ENCODE results near the gene ARL8B. TPM values are rescaled to one million over a fixed set of nuclear protein-coding genes. Genes with fewer than 3 reads are reported as not detected.

The ARL8B gene
- total and polyA plus RNA-seq, 10 of the 15 experiments (the other 5 are each of a cell fraction or from before 2014, with no cell fraction given) = 22.0 to 80.6 (median 43.7) TPM

GRCh38 chr3:5226783-5227182, 104.7 kb downstream of the ARL8B start (continued):
- TF ChIP-seq RCOR1 (conservative IDR thresholded peaks at IDR 0.05; ENCODE audit: low read depth, low read length) = no peak
- peak; percentile 88 for TF ChIP-seq RAD21 (IDR thresholded peaks at IDR 0.05; ENCODE audit: insufficient read depth, low read depth, low read length)
- TF ChIP-seq FOS (IDR thresholded peaks at IDR 0.05; ENCODE audit: borderline replicate concordance, extremely low read depth, insufficient read length) = no peak
- TF ChIP-seq WRNIP1 (IDR thresholded peaks at IDR 0.05; ENCODE audit: borderline replicate concordance, low read depth, low read length) = no peak
- TF ChIP-seq SUZ12 (IDR thresholded peaks at IDR 0.05; ENCODE audit: unreplicated experiment) = no peak
- TF ChIP-seq TCF12 (IDR thresholded peaks at IDR 0.05; ENCODE audit: low read depth, low read length) = no peak
- TF ChIP-seq IKZF2 (IDR thresholded peaks at IDR 0.05) = no peak
- TF ChIP-seq BMI1 (IDR thresholded peaks at IDR 0.05; ENCODE audit: borderline replicate concordance) = no peak
- TF ChIP-seq FOXK2 (IDR thresholded peaks at IDR 0.05) = no peak
- no peak for TF ChIP-seq RFX5 (IDR thresholded peaks at IDR 0.05; ENCODE audit: low read depth, low read length)
- TF ChIP-seq, protein P1, sequence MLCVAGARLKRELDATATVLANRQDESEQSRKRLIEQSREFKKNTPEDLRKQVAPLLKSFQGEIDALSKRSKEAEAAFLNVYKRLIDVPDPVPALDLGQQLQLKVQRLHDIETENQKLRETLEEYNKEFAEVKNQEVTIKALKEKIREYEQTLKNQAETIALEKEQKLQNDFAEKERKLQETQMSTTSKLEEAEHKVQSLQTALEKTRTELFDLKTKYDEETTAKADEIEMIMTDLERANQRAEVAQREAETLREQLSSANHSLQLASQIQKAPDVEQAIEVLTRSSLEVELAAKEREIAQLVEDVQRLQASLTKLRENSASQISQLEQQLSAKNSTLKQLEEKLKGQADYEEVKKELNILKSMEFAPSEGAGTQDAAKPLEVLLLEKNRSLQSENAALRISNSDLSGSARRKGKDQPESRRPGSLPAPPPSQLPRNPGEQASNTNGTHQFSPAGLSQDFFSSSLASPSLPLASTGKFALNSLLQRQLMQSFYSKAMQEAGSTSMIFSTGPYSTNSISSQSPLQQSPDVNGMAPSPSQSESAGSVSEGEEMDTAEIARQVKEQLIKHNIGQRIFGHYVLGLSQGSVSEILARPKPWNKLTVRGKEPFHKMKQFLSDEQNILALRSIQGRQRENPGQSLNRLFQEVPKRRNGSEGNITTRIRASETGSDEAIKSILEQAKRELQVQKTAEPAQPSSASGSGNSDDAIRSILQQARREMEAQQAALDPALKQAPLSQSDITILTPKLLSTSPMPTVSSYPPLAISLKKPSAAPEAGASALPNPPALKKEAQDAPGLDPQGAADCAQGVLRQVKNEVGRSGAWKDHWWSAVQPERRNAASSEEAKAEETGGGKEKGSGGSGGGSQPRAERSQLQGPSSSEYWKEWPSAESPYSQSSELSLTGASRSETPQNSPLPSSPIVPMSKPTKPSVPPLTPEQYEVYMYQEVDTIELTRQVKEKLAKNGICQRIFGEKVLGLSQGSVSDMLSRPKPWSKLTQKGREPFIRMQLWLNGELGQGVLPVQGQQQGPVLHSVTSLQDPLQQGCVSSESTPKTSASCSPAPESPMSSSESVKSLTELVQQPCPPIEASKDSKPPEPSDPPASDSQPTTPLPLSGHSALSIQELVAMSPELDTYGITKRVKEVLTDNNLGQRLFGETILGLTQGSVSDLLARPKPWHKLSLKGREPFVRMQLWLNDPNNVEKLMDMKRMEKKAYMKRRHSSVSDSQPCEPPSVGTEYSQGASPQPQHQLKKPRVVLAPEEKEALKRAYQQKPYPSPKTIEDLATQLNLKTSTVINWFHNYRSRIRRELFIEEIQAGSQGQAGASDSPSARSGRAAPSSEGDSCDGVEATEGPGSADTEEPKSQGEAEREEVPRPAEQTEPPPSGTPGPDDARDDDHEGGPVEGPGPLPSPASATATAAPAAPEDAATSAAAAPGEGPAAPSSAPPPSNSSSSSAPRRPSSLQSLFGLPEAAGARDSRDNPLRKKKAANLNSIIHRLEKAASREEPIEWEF (IDR thresholded peaks at IDR 0.05; ENCODE audit: insufficient replicate concordance, low read depth, low read length) = no peak
- 0 out of 2 replicates have a peak, but pooled peaks have one; percentile 42 for TF ChIP-seq FOXM1 (IDR thresholded peaks at IDR 0.05; ENCODE audit: low read depth, low read length)
- TF ChIP-seq, protein P2, sequence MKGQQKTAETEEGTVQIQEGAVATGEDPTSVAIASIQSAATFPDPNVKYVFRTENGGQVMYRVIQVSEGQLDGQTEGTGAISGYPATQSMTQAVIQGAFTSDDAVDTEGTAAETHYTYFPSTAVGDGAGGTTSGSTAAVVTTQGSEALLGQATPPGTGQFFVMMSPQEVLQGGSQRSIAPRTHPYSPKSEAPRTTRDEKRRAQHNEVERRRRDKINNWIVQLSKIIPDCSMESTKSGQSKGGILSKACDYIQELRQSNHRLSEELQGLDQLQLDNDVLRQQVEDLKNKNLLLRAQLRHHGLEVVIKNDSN (IDR thresholded peaks at IDR 0.05; ENCODE audit: borderline replicate concordance, extremely low read length, insufficient read depth, low read depth, low read length) = no peak
- no peak for TF ChIP-seq ZNF24 (IDR thresholded peaks at IDR 0.05)
- TF ChIP-seq ZNF384 (IDR thresholded peaks at IDR 0.05; ENCODE audit: borderline replicate concordance, low read depth, low read length) = peak; percentile 49; the same call in 1 of the 2 replicates
- no peak for TF ChIP-seq ZSCAN29 (IDR thresholded peaks at IDR 0.05)
- no peak for TF ChIP-seq BACH1 (IDR thresholded peaks at IDR 0.05; ENCODE audit: borderline replicate concordance)
- peak; percentile 37 to 60 (median 45); a peak in 5 of 6 replicates for TF ChIP-seq CTCF (IDR thresholded peaks at IDR 0.05 in 2 of 3, conservative IDR thresholded peaks at IDR 0.05 in 1 of 3; ENCODE audit: control insufficient read depth in 2 of 3, extremely low read depth in 1 of 3, insufficient read depth in 1 of 3, low read depth in 3 of 3, low read length in 3 of 3)
- TF ChIP-seq MEF2A (IDR thresholded peaks at IDR 0.05; ENCODE audit: insufficient read depth, low read depth, low read length) = no peak

Measured in GM12878 (cell line).